ENCODE data around the gene LYVE1.

DNA sequence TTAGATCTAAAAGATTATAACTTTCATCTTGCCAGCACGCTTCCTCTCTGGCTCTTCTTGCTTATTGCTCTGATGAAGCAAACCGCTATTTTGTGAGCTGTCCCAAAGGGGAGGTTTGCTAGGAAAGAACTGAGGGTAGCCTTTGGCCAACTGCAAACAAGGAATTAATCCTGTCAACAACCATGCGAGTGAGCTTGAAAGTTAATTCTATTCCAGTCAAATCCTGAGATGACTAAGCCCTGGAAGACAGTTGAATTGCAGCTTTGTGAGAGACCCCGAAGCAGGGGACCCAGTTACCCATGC, 17.2 kb downstream of the LYVE1 start:
- TF ChIP-seq, protein P1, sequence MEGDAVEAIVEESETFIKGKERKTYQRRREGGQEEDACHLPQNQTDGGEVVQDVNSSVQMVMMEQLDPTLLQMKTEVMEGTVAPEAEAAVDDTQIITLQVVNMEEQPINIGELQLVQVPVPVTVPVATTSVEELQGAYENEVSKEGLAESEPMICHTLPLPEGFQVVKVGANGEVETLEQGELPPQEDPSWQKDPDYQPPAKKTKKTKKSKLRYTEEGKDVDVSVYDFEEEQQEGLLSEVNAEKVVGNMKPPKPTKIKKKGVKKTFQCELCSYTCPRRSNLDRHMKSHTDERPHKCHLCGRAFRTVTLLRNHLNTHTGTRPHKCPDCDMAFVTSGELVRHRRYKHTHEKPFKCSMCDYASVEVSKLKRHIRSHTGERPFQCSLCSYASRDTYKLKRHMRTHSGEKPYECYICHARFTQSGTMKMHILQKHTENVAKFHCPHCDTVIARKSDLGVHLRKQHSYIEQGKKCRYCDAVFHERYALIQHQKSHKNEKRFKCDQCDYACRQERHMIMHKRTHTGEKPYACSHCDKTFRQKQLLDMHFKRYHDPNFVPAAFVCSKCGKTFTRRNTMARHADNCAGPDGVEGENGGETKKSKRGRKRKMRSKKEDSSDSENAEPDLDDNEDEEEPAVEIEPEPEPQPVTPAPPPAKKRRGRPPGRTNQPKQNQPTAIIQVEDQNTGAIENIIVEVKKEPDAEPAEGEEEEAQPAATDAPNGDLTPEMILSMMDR (IDR thresholded peaks at IDR 0.05): no peak
- TF ChIP-seq POLR2A (IDR thresholded peaks at IDR 0.05) (no peak), POLR2AphosphoS5 (IDR thresholded peaks at IDR 0.05) (no peak)
